Hepatocyte (in vitro differentiated cells): ENCODE measurements around the gene GDF9. TPM values are rescaled to one million over a fixed set of nuclear protein-coding genes. Genes with fewer than 3 reads are reported as not detected.
A peak's percentile ranks its signal among the peaks of the same experiment; 100 is the strongest.

Experiments used
- DNase-seq: peaks from one replicate; pipeline ENCODE4 v3.0.0-alpha.2; 2016; ENCODE audit warnings: low spot score
- H2AFZ ChIP-seq: fragments of 200-600 bp; sonication (generic); 2 replicates; pipeline ENCODE4 v1.6.0; 2016; ENCODE audit warnings: antibody characterized with exemption, mild to moderate bottlenecking
- H3K27ac ChIP-seq: fragments of 200-600 bp; sonication (generic); 2 replicates; pipeline ENCODE4 v1.5.1; 2016; ENCODE audit warnings: mild to moderate bottlenecking
- H3K27me3 ChIP-seq: fragments of 200-600 bp; sonication (generic); 2 replicates; pipeline ENCODE4 v1.6.1; 2016
- H3K36me3 ChIP-seq: fragments of 200-600 bp; sonication (generic); replicated peaks from 2 replicates; pipeline ENCODE4 v1.5.1; 2016; ENCODE audit warnings: low read depth; ENCODE audit not compliant: insufficient read depth
- H3K4me1 ChIP-seq: fragments of 200-600 bp; sonication (generic); 2 replicates; pipeline ENCODE4 v1.5.1; 2016; ENCODE audit warnings: mild to moderate bottlenecking, moderate library complexity; ENCODE audit not compliant: insufficient read depth
- H3K4me2 ChIP-seq: fragments of 200-600 bp; sonication (generic); 2 replicates; pipeline ENCODE4 v1.6.0; 2016
- H3K4me3 ChIP-seq: fragments of 200-600 bp; sonication (generic); 2 replicates; pipeline ENCODE4 v1.5.1; 2016; ENCODE audit warnings: mild to moderate bottlenecking
- H3K79me2 ChIP-seq: fragments of 200-600 bp; sonication (generic); 2 replicates; pipeline ENCODE4 v1.6.0; 2017; ENCODE audit warnings: mild to moderate bottlenecking
- H3K9me2 ChIP-seq: fragments of 200-600 bp; sonication (generic); replicated peaks from 2 replicates; pipeline ENCODE4 v1.6.0; 2017; ENCODE audit warnings: mild to moderate bottlenecking; ENCODE audit not compliant: insufficient read depth
- H3K9me3 ChIP-seq: fragments of 200-600 bp; sonication (generic); 2 replicates; pipeline ENCODE4 v1.5.1; 2016; ENCODE audit warnings: low read depth, mild to moderate bottlenecking
- H4K20me1 ChIP-seq: fragments of 200-600 bp; sonication (generic); 2 replicates; pipeline ENCODE4 v1.6.0; 2016; ENCODE audit warnings: mild to moderate bottlenecking; ENCODE audit not compliant: insufficient read depth, poor library complexity, severe bottlenecking
- EZH2 ChIP-seq: fragments of 200-600 bp; sonication (generic); IDR thresholded peaks from 2 replicates; pipeline ENCODE4 v1.6.1; 2016; ENCODE audit warnings: antibody characterized with exemption, mild to moderate bottlenecking, borderline replicate concordance
- EZH2phosphoT487 ChIP-seq: fragments of 200-600 bp; sonication (generic); IDR thresholded peaks from one replicate; pipeline ENCODE4 v1.6.1; 2018; ENCODE audit warnings: antibody characterized with exemption, mild to moderate bottlenecking, low read depth, moderate library complexity; ENCODE audit not compliant: unreplicated experiment, severe bottlenecking
- WGBS: methylation state at CpG from one replicate; pipeline ENCODE4 v1.1.6; 2016; ENCODE audit warnings: low lambda C conversion rate; ENCODE audit errors: missing lambda C conversion rate; 5-methylcytosine and 5-hydroxymethylcytosine counted together
- polyA plus RNA-seq: library from polyadenylated mRNA; unstranded; fragments of >200 nt; fragmentation: Nextera tagmentation; extraction: Ambion mirVana; gene quantifications from 2 replicates; pipeline ENCODE4 v1.2.1, GENCODE V29; 2016
- total RNA-seq: library from RNA; depleted of rRNA; stranded (reverse); fragments of >200 nt; gene quantifications from 2 replicates; pipeline ENCODE4 v1.2.3, GENCODE V29; 2014
- TF ChIP-seq, protein P1 (sequence below): fragments of 200-600 bp; sonication (generic); IDR thresholded peaks from 2 replicates; pipeline ENCODE4 v1.5.1; 2016; ENCODE audit warnings: antibody characterized with exemption, mild to moderate bottlenecking; ENCODE audit not compliant: poor library complexity

GDF9 gene
- total and polyA plus RNA-seq, 2 experiments from 2014 or later, result 1.7 to 2.2 TPM

GRCh38 chr5:132816083-132816482, 50.2 kb downstream of the GDF9 start:
- WGBS, result 81% methylated on average over 2 of the region's 2 CpGs
- TF ChIP-seq, protein P1, sequence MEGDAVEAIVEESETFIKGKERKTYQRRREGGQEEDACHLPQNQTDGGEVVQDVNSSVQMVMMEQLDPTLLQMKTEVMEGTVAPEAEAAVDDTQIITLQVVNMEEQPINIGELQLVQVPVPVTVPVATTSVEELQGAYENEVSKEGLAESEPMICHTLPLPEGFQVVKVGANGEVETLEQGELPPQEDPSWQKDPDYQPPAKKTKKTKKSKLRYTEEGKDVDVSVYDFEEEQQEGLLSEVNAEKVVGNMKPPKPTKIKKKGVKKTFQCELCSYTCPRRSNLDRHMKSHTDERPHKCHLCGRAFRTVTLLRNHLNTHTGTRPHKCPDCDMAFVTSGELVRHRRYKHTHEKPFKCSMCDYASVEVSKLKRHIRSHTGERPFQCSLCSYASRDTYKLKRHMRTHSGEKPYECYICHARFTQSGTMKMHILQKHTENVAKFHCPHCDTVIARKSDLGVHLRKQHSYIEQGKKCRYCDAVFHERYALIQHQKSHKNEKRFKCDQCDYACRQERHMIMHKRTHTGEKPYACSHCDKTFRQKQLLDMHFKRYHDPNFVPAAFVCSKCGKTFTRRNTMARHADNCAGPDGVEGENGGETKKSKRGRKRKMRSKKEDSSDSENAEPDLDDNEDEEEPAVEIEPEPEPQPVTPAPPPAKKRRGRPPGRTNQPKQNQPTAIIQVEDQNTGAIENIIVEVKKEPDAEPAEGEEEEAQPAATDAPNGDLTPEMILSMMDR, result no peak
- TF ChIP-seq EZH2 (no peak), EZH2phosphoT487 (no peak)

GRCh38 chr5:132815454-132815853, 50.8 kb downstream of the GDF9 start:
- H3K4me1 ChIP-seq, result peaks cover 7% of the 10 kb centered on the region
- 88% methylated on average over 1 of the region's 1 CpG for WGBS
- H3K27me3 ChIP-seq, result peaks cover 17% of the 10 kb centered on the region
- no peaks in the 10 kb centered on the region for H3K36me3 ChIP-seq
- no peaks in the 10 kb centered on the region for H4K20me1 ChIP-seq
- peak overlapping the region; percentile 90 for H3K4me2 ChIP-seq
- no peak overlapping the region for H3K27ac ChIP-seq
- no peak overlapping the region for H3K4me3 ChIP-seq
- no peaks in the 10 kb centered on the region for H3K9me2 ChIP-seq
- TF ChIP-seq EZH2 (no peak), EZH2phosphoT487 (no peak)
- TF ChIP-seq, protein P1, result no peak
- no peak for DNase-seq
- no peak overlapping the region for H2AFZ ChIP-seq
- no peaks in the 10 kb centered on the region for H3K9me3 ChIP-seq
- no peaks in the 10 kb centered on the region for H3K79me2 ChIP-seq

More at GRCh38 chr5:132816083-132816482, 50.2 kb downstream of the GDF9 start:
- Histone ChIP-seq H3K9me2 (no peaks in the 10 kb centered on the region), H4K20me1 (no peaks in the 10 kb centered on the region), H2AFZ (no peak overlapping the region), H3K27ac (no peak overlapping the region), H3K4me2 (no peak overlapping the region), H3K9me3 (no peaks in the 10 kb centered on the region), H3K4me1 (peaks cover 7% of the 10 kb centered on the region), H3K36me3 (no peaks in the 10 kb centered on the region), H3K79me2 (no peaks in the 10 kb centered on the region), H3K27me3 (peaks cover 17% of the 10 kb centered on the region), H3K4me3 (no peak overlapping the region)
- no peak for DNase-seq

- Histone ChIP-seq H2AFZ (peak overlapping the region; percentile 87), H4K20me1 (no peaks in the 10 kb centered on the region), H3K9me3 (no peaks in the 10 kb centered on the region), H3K9me2 (no peaks in the 10 kb centered on the region), H3K4me2 (peak overlapping the region; percentile 90), H3K4me3 (peak overlapping the region; percentile 60), H3K36me3 (no peaks in the 10 kb centered on the region), H3K79me2 (no peaks in the 10 kb centered on the region), H3K27me3 (peaks cover 17% of the 10 kb centered on the region), H3K4me1 (peaks cover 11% of the 10 kb centered on the region), H3K27ac (no peak overlapping the region)
- no peak for DNase-seq
- WGBS, result 59% methylated on average over 65 of the region's 81 CpGs
- TF ChIP-seq, protein P1, result no peak
- TF ChIP-seq EZH2 (no peak), EZH2phosphoT487 (no peak)
Measured at GRCh38 chr5:132814503-132815294, 51.6 kb downstream of the GDF9 start.
